Stimulated activated memory B cell treated with anti-CD40 and anti-IgM and Interleukin-4, amounts not matched to agents 10 μg/mL and 1 μg/mL and 100 μg/mL, for 72 hours (primary cell): ENCODE measurements around the gene RUFY4.
"Not testable (repeated sequence)": the region's sequence is repeated elsewhere in the genome, so short reads cannot be mapped to it uniquely, and the experiment has no call there.

Experiments
- ATAC-seq: fragments of 150-1000 bp; cut with Tn5 transposase; 2 replicates; pipeline ENCODE4 v1.10.0; 2021
- H3K27ac Mint-ChIP-seq: one replicate; pipeline ENCODE4 v1.8.0; 2022; ENCODE audit warnings: mild to moderate bottlenecking, mixed read lengths
- H3K27me3 Mint-ChIP-seq: one replicate; pipeline ENCODE4 v1.8.0; 2022; ENCODE audit warnings: mixed read lengths
- H3K36me3 Mint-ChIP-seq: one replicate; pipeline ENCODE4 v1.8.0; 2022; ENCODE audit warnings: mixed read lengths
- H3K4me1 Mint-ChIP-seq: one replicate; pipeline ENCODE4 v1.8.0; 2022; ENCODE audit warnings: mixed read lengths
- H3K4me3 Mint-ChIP-seq: one replicate; pipeline ENCODE4 v1.8.0; 2022; ENCODE audit warnings: mild to moderate bottlenecking, moderate library complexity, mixed read lengths
- H3K9me3 Mint-ChIP-seq: one replicate; pipeline ENCODE4 v1.8.0; 2022; ENCODE audit warnings: mixed read lengths

RUFY4 gene

GRCh38 chr2:218028189-218028495, 40.9 kb upstream of the RUFY4 start:
- H3K36me3 Mint-ChIP-seq = no peaks in the 10 kb centered on the region
- ATAC-seq = no peak
- H3K27ac Mint-ChIP-seq = no peak overlapping the region
- no peaks in the 10 kb centered on the region for H3K4me1 Mint-ChIP-seq
- no peaks in the 10 kb centered on the region for H3K9me3 Mint-ChIP-seq
- no peaks in the 10 kb centered on the region for H3K27me3 Mint-ChIP-seq
- no peak overlapping the region for H3K4me3 Mint-ChIP-seq

GRCh38 chr2:218028562-218029348, 40.3 kb upstream of the RUFY4 start:
- no peaks in the 10 kb centered on the region for H3K36me3 Mint-ChIP-seq
- H3K9me3 Mint-ChIP-seq = no peaks in the 10 kb centered on the region
- no peak for ATAC-seq
- H3K27ac Mint-ChIP-seq = no peak overlapping the region
- no peaks in the 10 kb centered on the region for H3K4me1 Mint-ChIP-seq
- no peaks in the 10 kb centered on the region for H3K27me3 Mint-ChIP-seq
- no peak overlapping the region for H3K4me3 Mint-ChIP-seq

GRCh38 chr2:218029366-218030360, 39.4 kb upstream of the RUFY4 start:
- Mint-ChIP-seq H3K36me3 (no peaks in the 10 kb centered on the region), H3K4me1 (peaks cover 7% of the 10 kb centered on the region), H3K27ac (no peak overlapping the region), H3K27me3 (no peaks in the 10 kb centered on the region), H3K4me3 (no peak overlapping the region), H3K9me3 (no peaks in the 10 kb centered on the region)
- no peak for ATAC-seq

GRCh38 chr2:218030409-218031195, 38.5 kb upstream of the RUFY4 start:
- Mint-ChIP-seq H3K9me3 (no peaks in the 10 kb centered on the region), H3K27me3 (no peaks in the 10 kb centered on the region), H3K36me3 (no peaks in the 10 kb centered on the region), H3K27ac (no peak overlapping the region), H3K4me3 (no peak overlapping the region), H3K4me1 (peaks cover 7% of the 10 kb centered on the region)
- ATAC-seq = no peak

- H3K27me3 Mint-ChIP-seq = no peaks in the 10 kb centered on the region
- H3K4me1 Mint-ChIP-seq = peaks cover 7% of the 10 kb centered on the region
- H3K9me3 Mint-ChIP-seq = no peaks in the 10 kb centered on the region
- H3K4me3 Mint-ChIP-seq = no peak overlapping the region
- no peak for ATAC-seq
- no peaks in the 10 kb centered on the region for H3K36me3 Mint-ChIP-seq
- H3K27ac Mint-ChIP-seq = no peak overlapping the region
These were observed 37.8 kb upstream of the RUFY4 start for GRCh38 chr2:218031261-218031660.

GRCh38 chr2:218031771-218032257, 37.2 kb upstream of the RUFY4 start:
- H3K27ac Mint-ChIP-seq = no peak overlapping the region
- ATAC-seq = no peak

GRCh38 chr2:218032336-218033171, 36.5 kb upstream of the RUFY4 start:
- H3K4me1 Mint-ChIP-seq = peaks cover 7% of the 10 kb centered on the region
- H3K9me3 Mint-ChIP-seq = no peaks in the 10 kb centered on the region
- no peaks in the 10 kb centered on the region for H3K27me3 Mint-ChIP-seq
- no peak for ATAC-seq
- no peak overlapping the region for H3K27ac Mint-ChIP-seq
- no peaks in the 10 kb centered on the region for H3K36me3 Mint-ChIP-seq
- no peak overlapping the region for H3K4me3 Mint-ChIP-seq

More at GRCh38 chr2:218031771-218032257, 37.2 kb upstream of the RUFY4 start:
- no peaks in the 10 kb centered on the region for H3K27me3 Mint-ChIP-seq
- H3K36me3 Mint-ChIP-seq = no peaks in the 10 kb centered on the region
- no peaks in the 10 kb centered on the region for H3K9me3 Mint-ChIP-seq
- no peak overlapping the region for H3K4me3 Mint-ChIP-seq
- peaks cover 7% of the 10 kb centered on the region for H3K4me1 Mint-ChIP-seq

GRCh38 chr2:218033208-218033589, 35.9 kb upstream of the RUFY4 start:
- H3K27ac Mint-ChIP-seq = no peak overlapping the region
- peaks cover 7% of the 10 kb centered on the region for H3K4me1 Mint-ChIP-seq
- H3K36me3 Mint-ChIP-seq = no peaks in the 10 kb centered on the region
- H3K4me3 Mint-ChIP-seq = no peak overlapping the region
- no peaks in the 10 kb centered on the region for H3K27me3 Mint-ChIP-seq
- ATAC-seq = no peak
- no peaks in the 10 kb centered on the region for H3K9me3 Mint-ChIP-seq

GRCh38 chr2:218033590-218034496, 35.2 kb upstream of the RUFY4 start:
- peaks cover 7% of the 10 kb centered on the region for H3K4me1 Mint-ChIP-seq
- peak; percentile 9 for ATAC-seq
- H3K4me3 Mint-ChIP-seq = peak overlapping the region; percentile 70
- H3K27me3 Mint-ChIP-seq = peaks cover 5% of the 10 kb centered on the region
- H3K27ac Mint-ChIP-seq = peak overlapping the region; percentile 36
- no peaks in the 10 kb centered on the region for H3K9me3 Mint-ChIP-seq
- H3K36me3 Mint-ChIP-seq = no peaks in the 10 kb centered on the region

- H3K27ac Mint-ChIP-seq = peak overlapping the region; percentile 36
These were observed 34.4 kb upstream of the RUFY4 start for GRCh38 chr2:218034497-218035213.

GRCh38 chr2:218035463-218036100, 33.5 kb upstream of the RUFY4 start:
- H3K27me3 Mint-ChIP-seq = peaks cover 22% of the 10 kb centered on the region
- H3K36me3 Mint-ChIP-seq = no peaks in the 10 kb centered on the region
- H3K4me1 Mint-ChIP-seq = peaks cover 7% of the 10 kb centered on the region
- H3K9me3 Mint-ChIP-seq = no peaks in the 10 kb centered on the region
- ATAC-seq = no peak
- peak overlapping the region; percentile 36 for H3K27ac Mint-ChIP-seq
- H3K4me3 Mint-ChIP-seq = no peak overlapping the region

More at GRCh38 chr2:218034497-218035213, 34.4 kb upstream of the RUFY4 start:
- ATAC-seq = peak; percentile 73
- Mint-ChIP-seq H3K4me3 (peak overlapping the region; percentile 70), H3K27me3 (peaks cover 14% of the 10 kb centered on the region)
- not testable (repeated sequence) for H3K4me1 Mint-ChIP-seq, H3K9me3 Mint-ChIP-seq, H3K36me3 Mint-ChIP-seq

- no peak overlapping the region for H3K4me3 Mint-ChIP-seq
- H3K4me1 Mint-ChIP-seq = peaks cover 7% of the 10 kb centered on the region
- peaks cover 22% of the 10 kb centered on the region for H3K27me3 Mint-ChIP-seq
- H3K27ac Mint-ChIP-seq = no peak overlapping the region
- H3K9me3 Mint-ChIP-seq = no peaks in the 10 kb centered on the region
- no peak for ATAC-seq
- H3K36me3 Mint-ChIP-seq = no peaks in the 10 kb centered on the region
These were observed 32.7 kb upstream of the RUFY4 start for GRCh38 chr2:218036371-218036770.

- H3K36me3 Mint-ChIP-seq = peaks cover 7% of the 10 kb centered on the region
- no peak overlapping the region for H3K4me3 Mint-ChIP-seq
- ATAC-seq = no peak
- H3K4me1 Mint-ChIP-seq = peaks cover 4% of the 10 kb centered on the region
- H3K27ac Mint-ChIP-seq = no peak overlapping the region
- no peaks in the 10 kb centered on the region for H3K9me3 Mint-ChIP-seq
- H3K27me3 Mint-ChIP-seq = peaks cover 22% of the 10 kb centered on the region
These were observed 29.9 kb upstream of the RUFY4 start for GRCh38 chr2:218039171-218039570.
